DOHH2 (cell line): ENCODE measurements around the gene FIBCD1.

Experiments used
- EZH2phosphoT487 ChIP-seq: fragments of 200-600 bp; sonication (generic); IDR thresholded peaks from 2 replicates; pipeline ENCODE4 v1.6.1; 2017; ENCODE audit warnings: borderline replicate concordance, mild to moderate bottlenecking, antibody characterized with exemption, low read length, moderate library complexity, mixed read lengths
- TF ChIP-seq, protein P1 (sequence below): fragments of 200-600 bp; sonication (generic); IDR thresholded peaks from one replicate; pipeline ENCODE4 v1.5.1; 2014; ENCODE audit warnings: antibody characterized with exemption, mild to moderate bottlenecking, low read depth, low read length; ENCODE audit not compliant: poor library complexity, severe bottlenecking

DNA sequence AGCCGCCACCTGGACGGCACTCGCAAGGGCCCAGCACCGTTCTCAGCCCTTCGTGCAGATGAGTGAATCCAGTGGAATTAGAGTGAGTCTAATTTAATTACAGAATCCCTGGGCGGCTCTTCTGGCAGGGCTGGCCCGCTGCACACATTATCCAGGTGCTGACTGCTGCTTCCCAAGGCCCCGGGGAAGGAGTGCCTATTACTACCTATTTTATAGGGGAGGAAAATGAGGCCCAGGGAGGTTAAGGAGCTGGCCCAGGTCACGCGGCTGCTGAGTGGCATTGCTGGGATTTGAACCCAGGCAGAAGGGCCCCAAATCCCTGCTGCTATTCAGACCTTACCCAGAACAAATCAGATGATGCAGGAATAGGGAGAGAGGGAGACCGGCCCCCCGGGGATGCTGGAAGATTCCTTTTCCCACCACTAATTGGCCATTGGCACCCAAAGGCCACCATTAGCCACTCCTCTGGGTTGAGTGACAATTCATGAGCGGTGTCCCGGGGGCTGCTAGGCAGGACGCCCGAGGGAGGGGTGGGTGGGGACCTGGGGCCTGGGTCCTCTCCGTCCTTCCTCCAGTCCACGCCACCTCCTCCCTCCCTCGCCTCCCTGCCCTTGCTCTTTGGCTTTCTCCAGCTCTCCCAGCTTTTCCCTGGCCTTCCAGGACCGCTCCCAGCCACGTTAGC is 32.2 kb downstream of the FIBCD1 start:
- TF ChIP-seq, protein P1, sequence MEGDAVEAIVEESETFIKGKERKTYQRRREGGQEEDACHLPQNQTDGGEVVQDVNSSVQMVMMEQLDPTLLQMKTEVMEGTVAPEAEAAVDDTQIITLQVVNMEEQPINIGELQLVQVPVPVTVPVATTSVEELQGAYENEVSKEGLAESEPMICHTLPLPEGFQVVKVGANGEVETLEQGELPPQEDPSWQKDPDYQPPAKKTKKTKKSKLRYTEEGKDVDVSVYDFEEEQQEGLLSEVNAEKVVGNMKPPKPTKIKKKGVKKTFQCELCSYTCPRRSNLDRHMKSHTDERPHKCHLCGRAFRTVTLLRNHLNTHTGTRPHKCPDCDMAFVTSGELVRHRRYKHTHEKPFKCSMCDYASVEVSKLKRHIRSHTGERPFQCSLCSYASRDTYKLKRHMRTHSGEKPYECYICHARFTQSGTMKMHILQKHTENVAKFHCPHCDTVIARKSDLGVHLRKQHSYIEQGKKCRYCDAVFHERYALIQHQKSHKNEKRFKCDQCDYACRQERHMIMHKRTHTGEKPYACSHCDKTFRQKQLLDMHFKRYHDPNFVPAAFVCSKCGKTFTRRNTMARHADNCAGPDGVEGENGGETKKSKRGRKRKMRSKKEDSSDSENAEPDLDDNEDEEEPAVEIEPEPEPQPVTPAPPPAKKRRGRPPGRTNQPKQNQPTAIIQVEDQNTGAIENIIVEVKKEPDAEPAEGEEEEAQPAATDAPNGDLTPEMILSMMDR: no peak
- no peak for TF ChIP-seq EZH2phosphoT487
